GDM1 (cell line): Measurements from ENCODE around the gene MICAL1.

Experiments
- DNase-seq: peaks from one replicate; lab custom pipeline; 2025; lab: John Stamatoyannopoulos, UW

The MICAL1 gene, protein sequence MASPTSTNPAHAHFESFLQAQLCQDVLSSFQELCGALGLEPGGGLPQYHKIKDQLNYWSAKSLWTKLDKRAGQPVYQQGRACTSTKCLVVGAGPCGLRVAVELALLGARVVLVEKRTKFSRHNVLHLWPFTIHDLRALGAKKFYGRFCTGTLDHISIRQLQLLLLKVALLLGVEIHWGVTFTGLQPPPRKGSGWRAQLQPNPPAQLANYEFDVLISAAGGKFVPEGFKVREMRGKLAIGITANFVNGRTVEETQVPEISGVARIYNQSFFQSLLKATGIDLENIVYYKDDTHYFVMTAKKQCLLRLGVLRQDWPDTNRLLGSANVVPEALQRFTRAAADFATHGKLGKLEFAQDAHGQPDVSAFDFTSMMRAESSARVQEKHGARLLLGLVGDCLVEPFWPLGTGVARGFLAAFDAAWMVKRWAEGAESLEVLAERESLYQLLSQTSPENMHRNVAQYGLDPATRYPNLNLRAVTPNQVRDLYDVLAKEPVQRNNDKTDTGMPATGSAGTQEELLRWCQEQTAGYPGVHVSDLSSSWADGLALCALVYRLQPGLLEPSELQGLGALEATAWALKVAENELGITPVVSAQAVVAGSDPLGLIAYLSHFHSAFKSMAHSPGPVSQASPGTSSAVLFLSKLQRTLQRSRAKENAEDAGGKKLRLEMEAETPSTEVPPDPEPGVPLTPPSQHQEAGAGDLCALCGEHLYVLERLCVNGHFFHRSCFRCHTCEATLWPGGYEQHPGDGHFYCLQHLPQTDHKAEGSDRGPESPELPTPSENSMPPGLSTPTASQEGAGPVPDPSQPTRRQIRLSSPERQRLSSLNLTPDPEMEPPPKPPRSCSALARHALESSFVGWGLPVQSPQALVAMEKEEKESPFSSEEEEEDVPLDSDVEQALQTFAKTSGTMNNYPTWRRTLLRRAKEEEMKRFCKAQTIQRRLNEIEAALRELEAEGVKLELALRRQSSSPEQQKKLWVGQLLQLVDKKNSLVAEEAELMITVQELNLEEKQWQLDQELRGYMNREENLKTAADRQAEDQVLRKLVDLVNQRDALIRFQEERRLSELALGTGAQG

DNA sequence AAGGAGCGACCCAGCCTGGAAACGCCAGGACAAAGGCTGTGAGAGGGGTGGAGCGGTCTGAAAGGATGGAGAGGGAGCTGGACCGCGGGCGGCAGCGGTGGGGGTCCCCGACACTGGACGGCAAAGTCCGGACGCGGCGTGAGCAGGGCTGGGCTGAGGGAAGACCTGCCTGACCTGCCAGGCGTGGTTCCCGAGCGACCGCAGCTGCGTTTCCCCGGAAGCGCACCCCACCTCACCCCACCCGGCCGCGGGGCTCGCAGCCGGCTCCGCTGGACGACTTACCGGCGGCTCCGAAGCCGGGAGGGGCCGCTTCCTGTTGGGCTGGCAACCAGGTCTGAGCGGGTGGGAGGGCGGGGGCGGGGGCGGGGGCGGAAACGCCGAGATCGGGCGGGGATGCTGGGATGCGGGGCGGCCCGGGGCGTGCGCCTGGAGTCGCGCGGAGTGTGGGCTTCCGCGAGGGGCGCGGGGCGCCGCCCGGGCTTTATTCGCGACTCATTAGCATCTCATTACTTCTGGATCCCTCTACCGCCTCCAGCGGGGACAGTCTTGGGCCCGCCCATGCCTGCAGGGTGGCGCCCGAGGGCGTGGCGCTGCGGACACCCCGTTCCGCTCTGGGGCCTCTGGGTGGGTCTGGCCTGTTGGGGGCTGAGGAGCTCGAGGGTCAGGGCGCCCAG is at the start of gene MICAL1:
Gene MICAL1, minus strand, starts transcription at position 336 of the 674 bp plus-strand sequence. CDS start 1,576 bp downstream, outside the sequence.
- DNase-seq = no peak

DNA sequence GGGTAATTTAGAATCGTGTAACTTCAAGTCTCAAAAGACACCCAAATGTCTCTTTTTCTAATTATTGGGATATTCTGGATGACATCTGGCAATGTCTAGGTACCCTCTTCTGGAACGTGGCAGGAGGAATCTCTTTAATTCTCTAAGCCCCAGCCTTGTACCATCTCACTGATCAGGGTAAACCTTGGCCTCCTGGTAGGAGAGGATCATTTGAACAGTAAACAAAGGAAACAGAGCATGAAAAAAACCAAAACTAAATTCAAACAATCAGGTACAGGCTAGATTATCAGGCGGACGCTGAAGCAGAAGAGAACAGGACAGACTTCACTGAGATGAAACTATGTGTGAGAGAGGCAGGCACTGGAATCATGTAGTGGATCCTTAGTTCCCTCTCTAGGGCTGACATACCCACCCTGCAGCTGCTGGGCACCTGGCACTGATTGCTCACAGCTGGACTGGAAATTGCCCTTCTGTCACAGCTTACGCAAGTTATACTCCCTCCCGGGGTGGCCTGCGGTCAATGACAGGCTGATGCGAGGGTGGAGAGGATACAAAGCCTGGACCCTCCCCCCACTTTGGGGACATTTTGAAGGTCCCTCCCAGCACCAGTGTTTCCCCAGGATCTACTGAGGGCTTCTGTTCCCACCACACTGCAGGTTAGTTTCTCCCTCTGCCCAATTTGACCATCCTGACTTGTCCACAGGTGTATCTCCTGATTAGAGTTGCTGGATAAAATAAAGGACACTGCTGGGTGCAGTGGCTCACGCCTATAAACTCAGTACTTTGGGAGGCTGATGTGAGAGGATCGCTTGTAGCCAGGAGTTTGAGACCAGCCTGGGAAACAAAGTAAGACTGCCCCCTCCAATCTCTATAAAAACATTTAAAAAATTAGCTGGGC is 48.0 kb upstream of the MICAL1 start:
- no peak for DNase-seq

DNA sequence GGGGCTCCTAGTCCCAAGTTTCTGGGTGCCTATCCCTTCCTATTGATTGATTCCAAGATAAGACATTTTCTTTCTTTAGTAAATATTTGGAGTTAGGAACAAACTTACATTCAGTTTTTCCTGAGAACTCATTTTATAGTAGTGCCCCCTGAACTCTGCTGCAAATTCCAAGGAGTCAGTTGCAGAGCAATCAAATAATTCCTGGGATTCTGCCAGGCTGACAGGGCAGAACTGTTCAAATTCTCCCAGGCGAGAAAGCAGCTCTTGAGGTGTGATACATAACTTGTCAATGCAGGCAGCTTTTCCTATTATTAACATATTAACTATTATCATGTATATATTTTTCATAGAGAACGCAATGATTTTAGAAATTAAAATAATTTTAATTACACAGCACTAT is 43.4 kb upstream of the MICAL1 start:
- DNase-seq = no peak

DNA sequence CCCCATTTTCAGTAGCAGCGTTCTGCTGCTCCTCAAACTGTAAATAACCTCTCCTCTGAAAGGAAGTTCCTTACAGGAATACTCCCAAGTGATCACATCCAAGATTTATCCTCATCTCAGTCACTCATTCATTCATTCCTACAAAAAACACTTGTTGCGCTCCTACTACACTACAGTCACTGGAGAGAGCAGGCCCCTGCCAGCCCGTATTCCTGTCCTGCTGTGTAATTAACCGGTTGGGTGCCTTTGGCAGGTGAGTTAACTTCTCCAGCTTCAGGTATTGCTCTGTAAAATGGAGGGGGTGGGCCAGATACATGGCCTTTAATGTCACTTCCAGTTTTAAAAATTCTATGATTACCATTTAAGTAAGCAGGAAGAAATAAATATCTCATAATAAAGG is 42.5 kb upstream of the MICAL1 start:
- no peak for DNase-seq

DNA sequence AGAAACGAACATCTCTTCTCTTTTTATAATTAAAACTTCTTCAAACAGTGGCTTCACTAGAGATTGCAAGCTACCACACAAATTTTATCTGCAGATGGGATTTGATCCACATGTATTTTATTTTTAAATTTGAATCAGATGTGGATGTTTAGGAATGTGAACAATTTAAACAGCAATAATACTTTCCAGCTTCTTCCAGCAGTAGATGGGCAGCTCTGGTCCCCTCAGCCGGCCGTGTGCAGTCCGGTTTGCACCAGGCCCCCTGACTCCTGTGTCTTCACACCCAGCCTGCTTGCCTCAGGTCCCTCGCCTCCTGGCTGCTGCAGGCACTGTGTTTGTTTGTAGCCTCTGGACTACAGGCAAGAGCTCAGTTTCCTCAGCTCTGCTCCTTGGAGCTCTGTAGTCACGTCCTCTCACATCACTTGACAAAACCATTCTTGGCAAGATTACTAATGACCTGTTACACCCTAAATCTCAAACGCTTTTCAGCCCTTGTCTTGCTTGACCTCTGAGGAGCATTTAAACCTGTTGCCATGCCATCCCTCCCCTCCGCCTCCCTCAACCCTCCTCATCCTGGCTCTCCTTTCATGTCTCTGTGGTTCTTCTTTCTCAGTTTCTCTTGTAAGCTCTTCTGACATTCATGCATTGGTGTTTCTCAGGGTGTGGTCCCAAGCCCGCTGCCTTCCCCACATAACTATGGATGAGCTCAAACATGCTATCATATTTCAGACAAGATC is 40.6 kb upstream of the MICAL1 start:
- no peak for DNase-seq

DNA sequence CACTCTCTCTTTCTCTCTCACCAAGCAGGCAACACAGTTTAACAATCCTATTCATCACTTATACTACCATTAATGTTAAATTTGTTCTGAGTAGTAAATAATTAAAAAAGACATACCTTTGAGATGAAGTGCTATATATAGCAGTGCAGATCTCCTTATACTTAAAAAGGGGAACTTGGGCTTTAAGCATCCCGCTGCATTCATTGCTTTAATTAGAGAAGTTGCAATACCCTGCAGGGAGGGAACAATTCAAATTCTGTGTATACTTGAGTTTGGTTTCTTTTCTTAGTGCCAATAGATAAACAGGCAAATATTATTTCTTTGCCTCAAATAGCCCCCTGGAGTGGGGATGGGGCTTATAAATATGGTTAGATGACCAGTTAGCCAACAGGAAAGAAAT is 38.3 kb upstream of the MICAL1 start:
- DNase-seq = peak; percentile 32

DNA sequence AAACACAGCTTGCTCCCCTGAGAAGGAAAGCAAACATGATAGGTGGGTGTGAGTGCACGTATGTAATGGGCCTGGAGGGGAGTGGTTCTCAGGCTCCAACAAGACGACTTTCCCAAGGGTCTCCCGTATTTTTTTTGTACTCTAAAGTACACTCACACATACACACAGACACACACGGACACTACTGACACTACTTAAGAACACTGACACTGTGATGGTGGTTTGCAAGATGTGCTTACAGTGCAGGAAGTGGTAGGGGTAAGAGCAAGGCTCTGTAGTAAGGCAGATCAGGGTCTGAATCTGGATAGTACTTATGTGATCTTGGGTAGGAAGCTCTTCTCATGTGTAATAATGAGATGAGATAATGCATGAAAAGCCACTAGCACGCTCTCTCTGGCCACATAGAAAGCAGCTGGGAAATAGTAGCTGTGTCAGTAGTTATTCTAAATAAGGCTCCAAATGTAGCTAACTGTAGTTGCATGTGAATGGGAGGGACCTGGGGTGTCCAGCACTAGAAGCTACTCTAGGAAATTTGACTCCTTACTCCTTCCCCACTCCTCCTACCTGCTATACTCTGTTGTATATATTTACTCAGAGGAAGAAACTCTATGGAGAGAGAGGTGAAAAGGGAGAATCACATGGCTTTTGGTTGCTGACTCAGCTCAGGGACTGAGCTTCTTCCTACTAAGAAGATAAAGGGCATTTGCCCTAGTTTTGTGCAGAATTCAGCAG is 35.8 kb upstream of the MICAL1 start:
- DNase-seq = no peak

DNA sequence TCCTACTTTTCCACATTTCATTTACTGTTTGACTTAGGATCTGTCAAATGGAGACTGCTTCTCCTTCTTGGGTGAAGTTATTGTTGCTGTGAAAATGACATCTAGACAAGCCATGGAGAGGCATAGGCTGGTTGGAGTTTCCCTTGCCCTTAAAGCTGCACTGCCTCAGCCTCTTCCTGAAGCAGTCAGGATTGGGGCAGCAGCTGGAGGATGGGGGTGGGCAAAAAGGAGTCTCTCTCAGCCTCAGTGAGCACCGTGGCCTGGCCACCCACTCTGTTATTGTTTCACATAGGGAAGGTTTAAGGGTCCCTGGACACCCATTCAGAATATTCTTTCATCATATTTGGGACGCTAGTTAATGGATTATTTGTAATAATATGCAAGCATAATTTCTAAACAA is 35.1 kb upstream of the MICAL1 start:
- no peak for DNase-seq

DNA sequence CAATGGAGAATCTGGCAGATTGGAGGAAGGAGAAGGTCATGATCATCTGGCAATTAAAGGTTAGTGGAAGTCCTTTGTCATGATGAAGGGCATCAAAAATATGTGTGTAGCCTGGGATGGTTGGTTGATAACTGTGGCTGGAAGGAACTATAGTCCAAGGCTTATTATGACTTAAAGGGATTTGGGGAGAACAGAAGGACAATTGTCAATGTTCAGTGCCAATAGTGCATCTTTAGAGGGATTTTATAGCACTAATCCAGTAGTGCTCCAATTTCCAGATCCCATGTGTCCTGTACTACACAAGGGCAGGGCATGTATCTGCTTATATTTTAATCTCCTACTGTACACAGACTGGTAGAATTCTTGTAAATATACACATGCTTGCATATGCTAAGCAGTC is 32.4 kb upstream of the MICAL1 start:
- no peak for DNase-seq

DNA sequence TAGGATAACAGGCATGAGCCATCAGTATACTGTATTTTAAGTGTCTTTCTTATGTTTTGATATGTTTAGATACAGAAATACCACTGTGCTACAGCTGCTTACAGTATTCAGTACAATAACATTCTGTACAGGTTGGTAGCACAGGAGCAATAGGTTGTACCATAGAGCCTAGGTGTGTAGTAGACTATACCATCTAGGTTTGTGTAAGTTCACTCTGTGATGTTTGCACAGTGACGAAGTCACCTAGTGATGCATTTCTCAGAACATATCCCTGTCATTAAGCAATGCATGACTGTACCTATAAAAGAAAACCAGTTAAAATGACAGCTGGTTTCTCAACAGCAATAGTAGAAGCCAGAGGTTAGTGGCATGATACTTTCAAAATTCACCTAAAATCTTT is 30.5 kb upstream of the MICAL1 start:
- DNase-seq = no peak

DNA sequence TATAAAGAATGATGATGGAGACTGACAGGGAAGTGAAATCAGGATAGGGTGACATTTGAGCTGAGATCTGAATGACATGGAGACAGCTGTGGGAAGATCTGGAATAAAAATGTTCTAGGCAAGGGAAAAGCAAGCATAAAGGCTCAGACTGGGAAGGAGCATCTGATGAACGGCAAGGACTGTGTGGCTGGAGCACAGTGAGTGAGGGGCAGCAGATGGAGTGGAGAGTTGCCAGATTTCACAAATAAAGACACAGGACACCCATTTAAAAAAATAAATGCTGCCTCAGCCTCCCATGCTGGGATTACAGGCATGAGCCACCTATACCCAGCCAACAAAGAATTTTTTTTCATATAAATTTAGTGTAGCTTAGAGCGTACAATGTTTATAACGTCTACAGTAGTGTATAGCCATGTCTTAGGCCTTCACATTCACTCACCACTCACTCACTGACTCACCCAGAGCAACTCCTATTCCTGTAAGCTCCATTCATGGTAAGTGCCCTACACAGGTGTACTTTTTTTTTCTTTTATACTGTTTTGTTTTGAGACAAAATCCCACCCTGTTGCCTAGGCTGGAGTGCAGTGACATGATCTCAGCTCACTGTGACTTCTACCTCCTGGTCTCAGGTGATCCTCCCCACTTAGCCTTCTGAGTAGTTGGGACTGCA is 29.8 kb upstream of the MICAL1 start:
- DNase-seq = no peak

DNA sequence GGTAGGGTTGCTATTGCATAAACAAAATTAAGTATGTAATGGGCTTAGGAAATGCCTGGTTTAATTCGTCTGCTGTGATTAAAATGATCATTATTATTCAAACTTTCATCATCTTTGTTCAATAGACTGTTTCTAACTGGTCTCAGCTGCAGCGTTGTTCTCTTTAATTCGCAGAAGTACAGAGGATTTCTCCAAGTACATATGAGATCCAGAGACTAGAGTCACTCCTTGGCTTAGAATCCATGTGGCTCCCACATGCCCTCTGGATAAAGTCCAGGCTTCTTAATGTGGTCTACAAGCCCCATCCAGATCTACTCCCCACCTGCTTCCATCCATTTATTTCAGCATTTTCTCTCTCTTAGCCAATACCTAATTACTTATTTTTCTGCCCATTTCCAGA is 28.6 kb upstream of the MICAL1 start:
- DNase-seq = no peak

DNA sequence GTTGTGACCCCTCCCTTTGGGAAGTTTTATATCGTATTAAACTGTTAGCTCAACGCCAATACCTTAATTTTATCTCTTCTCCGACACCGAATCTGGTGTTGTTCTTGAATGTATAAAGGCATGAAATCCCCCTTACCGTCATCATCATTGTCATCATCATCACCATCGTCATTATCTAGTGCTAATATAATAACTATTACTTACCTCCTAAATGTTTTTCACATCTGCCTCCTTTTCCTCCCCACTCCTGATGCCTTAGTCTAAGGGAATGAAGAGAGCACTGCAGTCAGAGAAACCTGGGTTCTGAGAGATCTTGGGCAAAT is 28.1 kb upstream of the MICAL1 start:
- no peak for DNase-seq

DNA sequence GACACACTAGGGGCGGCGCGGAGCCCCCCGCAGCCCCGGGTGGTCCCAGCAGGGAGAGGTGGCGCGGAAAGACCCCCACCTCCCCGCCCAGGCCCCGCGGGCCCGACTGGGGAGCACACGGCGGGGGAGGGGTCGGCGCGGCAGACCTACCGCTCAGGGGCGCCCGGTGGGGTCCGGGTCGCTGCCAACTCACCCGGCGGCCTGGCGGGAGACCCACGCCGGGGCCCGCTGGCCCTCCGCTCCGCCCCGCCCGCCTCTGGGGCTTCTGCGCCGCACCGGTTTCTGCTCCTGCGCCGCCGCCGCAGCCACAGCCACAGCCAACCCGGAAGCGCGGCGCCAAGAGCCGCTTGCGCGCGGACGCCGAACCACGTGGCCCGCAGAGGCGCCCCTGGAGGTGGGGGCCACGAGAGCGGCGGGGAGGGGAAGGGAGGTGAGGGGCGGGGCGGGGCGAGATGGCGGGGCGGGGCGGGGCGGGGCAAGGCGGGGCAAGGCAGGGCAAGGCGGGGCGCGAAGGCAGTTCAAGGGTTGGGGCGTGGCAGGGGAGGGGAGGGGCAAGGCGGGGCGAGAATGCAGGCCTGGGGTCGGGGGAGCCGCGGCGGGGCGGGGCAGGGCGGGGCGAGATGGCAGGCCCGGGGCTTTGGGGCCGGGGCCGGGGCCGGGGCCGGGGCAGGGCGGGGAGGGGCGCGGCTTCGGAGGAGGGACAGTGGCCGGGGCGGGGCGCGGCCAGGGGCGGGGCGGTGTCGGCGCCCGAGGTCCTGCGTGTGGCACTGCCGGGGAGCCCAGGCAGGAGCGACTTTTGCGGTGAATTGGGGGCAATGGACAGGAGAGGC is 27.5 kb upstream of the MICAL1 start, which contains the start of gene ZBTB24:
Gene ZBTB24, minus strand, starts transcription at position 315 of the 830 bp plus-strand sequence. CDS start 1,193 bp downstream, outside the sequence.
- DNase-seq = peak; percentile 91

DNA sequence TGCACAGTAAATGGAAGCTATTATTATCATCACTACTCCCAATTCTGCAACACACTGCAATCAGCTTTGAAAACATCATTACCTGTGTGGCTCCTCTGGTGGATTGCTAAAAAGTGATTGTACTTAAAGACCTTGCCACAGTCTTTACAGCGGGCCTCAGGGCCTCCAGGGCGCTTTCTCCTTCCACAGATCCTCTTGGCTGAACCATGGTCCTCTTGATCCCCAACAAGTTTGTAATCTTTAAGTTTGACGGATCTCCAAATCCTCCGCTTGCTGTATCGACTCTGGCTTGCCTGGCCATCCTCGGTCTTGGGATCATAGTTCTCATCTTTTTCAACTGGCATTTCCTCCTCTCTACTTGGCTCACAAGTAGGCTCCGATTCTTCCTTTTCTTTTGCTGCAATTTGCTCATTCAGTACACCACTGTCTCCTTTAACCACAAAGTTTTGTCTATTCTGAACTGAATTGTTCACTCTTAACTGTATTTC is 25.5 kb upstream of the MICAL1 start:
- DNase-seq = no peak

DNA sequence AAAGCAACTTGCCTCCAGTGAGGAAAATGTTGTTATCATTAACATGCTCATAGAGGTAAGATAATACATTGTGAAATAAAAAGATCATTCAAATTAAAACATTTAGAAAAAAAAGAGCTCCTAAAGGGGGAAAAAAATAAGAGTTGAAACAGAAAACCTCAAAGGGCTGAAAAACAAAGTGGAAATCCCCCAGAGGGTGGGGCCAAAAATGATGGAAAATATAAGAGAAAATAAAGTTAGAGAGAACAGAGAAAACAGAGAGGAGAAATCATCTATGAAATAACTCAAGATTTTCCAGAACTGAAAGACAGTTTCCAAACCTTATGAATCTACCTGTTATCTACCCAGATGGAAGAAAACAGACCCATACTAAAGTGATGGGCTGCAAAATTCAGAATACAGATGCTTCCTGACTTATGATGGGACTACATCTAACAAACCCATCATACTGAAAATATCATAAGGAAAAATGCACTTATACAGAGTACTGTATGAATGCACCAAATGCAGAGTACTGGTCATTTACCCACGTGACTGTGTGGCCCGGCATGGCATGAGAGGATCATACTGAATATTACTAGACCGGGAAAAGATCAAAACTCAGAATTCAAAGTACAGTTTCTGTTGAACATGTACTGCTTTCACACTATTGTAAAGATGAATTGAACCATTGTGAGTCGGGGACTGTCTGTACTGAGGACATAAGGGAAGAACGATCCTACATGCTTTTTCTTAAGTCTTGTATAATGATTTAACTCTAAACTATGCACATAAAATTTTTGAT is 23.5 kb upstream of the MICAL1 start:
- DNase-seq = no peak

DNA sequence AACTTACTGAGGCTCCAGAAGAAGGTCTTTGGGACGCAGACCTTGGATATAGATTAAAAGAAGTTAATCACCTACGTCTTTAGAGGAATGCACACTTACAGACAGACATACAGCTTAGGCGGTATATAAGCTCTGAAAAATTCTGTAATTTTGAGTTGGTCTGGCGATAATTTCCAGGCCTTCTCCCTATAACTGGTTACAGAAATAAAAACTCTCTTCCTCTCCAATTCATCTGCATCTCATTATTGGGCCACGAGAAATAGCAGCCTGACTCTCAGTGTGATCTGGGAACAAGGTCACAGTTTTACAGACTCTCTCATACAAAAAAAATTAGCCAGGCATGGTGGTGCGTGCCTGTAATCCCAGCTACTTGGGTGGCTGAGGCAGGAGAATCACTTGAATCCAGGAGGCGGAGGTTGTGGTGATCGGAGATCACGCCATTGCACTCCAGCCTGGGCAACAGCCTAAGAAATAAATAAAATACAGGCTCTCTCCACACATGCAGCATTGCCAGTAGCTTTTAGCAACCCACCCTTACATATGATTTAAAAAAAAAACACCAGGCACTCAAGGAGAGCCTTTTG is 22.7 kb upstream of the MICAL1 start:
- DNase-seq = no peak
